GM23338 (cell line): ENCODE results near the gene MYH10. TPM values are rescaled to one million over a fixed set of nuclear protein-coding genes. Genes with fewer than 3 reads are reported as not detected.

Experiments used
- ATAC-seq: fragments of 200-7000 bp; cut with Tn5 transposase; 3 replicates; pipeline ENCODE4 v1.9.1; 2020
- DNase-seq: peaks from one replicate; pipeline ENCODE4 v3.0.0-alpha.2; 2015; ENCODE audit warnings: low spot score
- H2AFZ ChIP-seq: fragments of 200-600 bp; sonication (generic); 2 replicates; pipeline ENCODE4 v1.8.0; 2016; ENCODE audit warnings: antibody characterized with exemption, mild to moderate bottlenecking, moderate library complexity
- H3F3A ChIP-seq: fragments of 200-600 bp; sonication (generic); replicated peaks from 2 replicates; pipeline ENCODE4 v1.8.0; 2017; ENCODE audit warnings: antibody characterized with exemption, mixed run types, low read depth
- H3K27ac ChIP-seq: fragments of 200-600 bp; sonication (generic); 2 replicates; pipeline ENCODE4 v1.6.1; 2016; ENCODE audit warnings: low read depth
- H3K27me3 ChIP-seq: fragments of 200-600 bp; sonication (generic); 2 replicates; pipeline ENCODE4 v1.8.0; 2016; ENCODE audit warnings: mild to moderate bottlenecking, mixed run types, moderate library complexity; ENCODE audit not compliant: insufficient read depth
- H3K36me3 ChIP-seq: fragments of 200-600 bp; sonication (generic); 2 replicates; pipeline ENCODE4 v1.8.0; 2016; ENCODE audit warnings: mild to moderate bottlenecking; ENCODE audit not compliant: insufficient read depth
- H3K4me1 ChIP-seq: fragments of 200-600 bp; sonication (generic); 2 replicates; pipeline ENCODE4 v1.8.0; 2016; ENCODE audit warnings: mild to moderate bottlenecking, moderate library complexity; ENCODE audit not compliant: insufficient read depth
- H3K4me2 ChIP-seq: fragments of 200-600 bp; sonication (generic); 2 replicates; pipeline ENCODE4 v1.7.1; 2017; ENCODE audit warnings: mixed run types
- H3K4me3 ChIP-seq: fragments of 200-600 bp; sonication (generic); 2 replicates; pipeline ENCODE4 v1.6.1; 2016; ENCODE audit warnings: mixed run types
- H3K79me2 ChIP-seq: fragments of 200-600 bp; sonication (generic); replicated peaks from 2 replicates; pipeline ENCODE4 v1.8.0; 2017; ENCODE audit warnings: mild to moderate bottlenecking; ENCODE audit not compliant: insufficient read depth
- H3K9me2 ChIP-seq: fragments of 200-600 bp; sonication (generic); 2 replicates; pipeline ENCODE4 v1.8.0; 2017; ENCODE audit not compliant: insufficient read depth
- H4K20me1 ChIP-seq: fragments of 200-600 bp; sonication (generic); replicated peaks from 2 replicates; pipeline ENCODE4 v1.8.0; 2017; ENCODE audit warnings: mild to moderate bottlenecking; ENCODE audit not compliant: insufficient read depth
- H3K27ac Mint-ChIP-seq: 2 replicates; pipeline ENCODE4 v1.8.0; 2020; ENCODE audit warnings: inconsistent platforms, mild to moderate bottlenecking, moderate library complexity, mixed read lengths
- H3K27me3 Mint-ChIP-seq: 3 replicates; pipeline ENCODE4 v1.8.0; 2022; ENCODE audit warnings: low read depth, mild to moderate bottlenecking, moderate library complexity, mixed read lengths, inconsistent platforms; ENCODE audit not compliant: insufficient read depth, poor library complexity
- H3K36me3 Mint-ChIP-seq: 3 replicates; pipeline ENCODE4 v1.8.0; 2021; ENCODE audit warnings: low read depth, mild to moderate bottlenecking, inconsistent platforms, moderate library complexity, mixed read lengths
- H3K4me1 Mint-ChIP-seq: 3 replicates; pipeline ENCODE4 v1.8.0; 2020; ENCODE audit warnings: mild to moderate bottlenecking, inconsistent platforms, mixed read lengths
- H3K4me3 Mint-ChIP-seq: 3 replicates; pipeline ENCODE4 v1.8.0; 2021; ENCODE audit warnings: moderate library complexity, mild to moderate bottlenecking, inconsistent platforms, mixed read lengths
- H3K9me3 Mint-ChIP-seq: 3 replicates; pipeline ENCODE4 v1.8.0; 2020; ENCODE audit warnings: moderate library complexity, mild to moderate bottlenecking, inconsistent platforms, mixed read lengths
- CREB1 ChIP-seq: fragments of 250-450 bp; sonication (Bioruptor Pico); IDR thresholded peaks from 2 replicates; pipeline ENCODE4 v1.5.0; 2020; ENCODE audit warnings: low read depth, mild to moderate bottlenecking, moderate library complexity
- ETS1 ChIP-seq: IDR thresholded peaks from 2 replicates; pipeline ENCODE4 v1.6.1; 2016; ENCODE audit warnings: antibody characterized with exemption
- EZH2 ChIP-seq: fragments of 200-600 bp; sonication (generic); IDR thresholded peaks from one replicate; pipeline ENCODE4 v1.8.0; 2017; ENCODE audit warnings: antibody characterized with exemption, mild to moderate bottlenecking, low read depth; ENCODE audit not compliant: unreplicated experiment
- EZH2phosphoT487 ChIP-seq: fragments of 200-600 bp; sonication (generic); IDR thresholded peaks from one replicate; pipeline ENCODE4 v1.8.1; 2018; ENCODE audit warnings: antibody characterized with exemption; ENCODE audit not compliant: unreplicated experiment
- JUNB ChIP-seq: IDR thresholded peaks from one replicate; pipeline ENCODE4 v1.6.1; 2016; ENCODE audit warnings: antibody characterized with exemption; ENCODE audit not compliant: unreplicated experiment
- NANOG ChIP-seq: IDR thresholded peaks from 2 replicates; pipeline ENCODE4 v1.6.1; 2016; ENCODE audit warnings: antibody characterized with exemption, borderline replicate concordance
- POLR2AphosphoS5 ChIP-seq: IDR thresholded peaks from 2 replicates; pipeline ENCODE4 v1.6.1; 2016; ENCODE audit warnings: antibody characterized with exemption, low read depth
- STAT1 ChIP-seq: IDR thresholded peaks from one replicate; pipeline ENCODE4 v1.6.1; 2016; ENCODE audit warnings: antibody characterized with exemption; ENCODE audit not compliant: unreplicated experiment
- ZNF114 ChIP-seq: fragments of 250-450 bp; sonication (Bioruptor Pico); IDR thresholded peaks from 2 replicates; pipeline ENCODE4 v1.5.0; 2020; ENCODE audit warnings: mild to moderate bottlenecking, moderate library complexity
- ZNF331 ChIP-seq: fragments of 250-450 bp; sonication (Bioruptor Pico); IDR thresholded peaks from 2 replicates; pipeline ENCODE4 v1.5.0; 2020; ENCODE audit warnings: low read depth, mild to moderate bottlenecking, moderate library complexity
- ZNF462 ChIP-seq: fragments of 250-450 bp; sonication (Bioruptor Pico); IDR thresholded peaks from 2 replicates; pipeline ENCODE4 v1.5.0; 2020; ENCODE audit warnings: mild to moderate bottlenecking, moderate library complexity
- polyA plus RNA-seq: library from polyadenylated mRNA; unstranded; fragments of >200 nt; fragmentation: Nextera tagmentation; extraction: Ambion mirVana; gene quantifications from 2 replicates; pipeline ENCODE4 v1.2.1, GENCODE V29; 2016
- total RNA-seq: library from RNA; depleted of rRNA; stranded (reverse); fragments of >200 nt; shearing (Covaris generic); gene quantifications from 2 replicates; pipeline ENCODE4 v1.2.3, GENCODE V29; 2014
- TF ChIP-seq, protein P1 (sequence below): IDR thresholded peaks from one replicate; pipeline ENCODE4 v1.6.1; 2018; ENCODE audit warnings: antibody characterized with exemption; ENCODE audit not compliant: unreplicated experiment
- TF ChIP-seq, protein P2 (sequence below), 2 experiments: fragments of 200-600 bp in 1 of 2; sonication (generic) in 1 of 2; conservative IDR thresholded peaks; 2 replicates each; pipeline versions ENCODE4 v1.5.1 to v1.6.1; 2016 to 2017; ENCODE audit warnings: antibody characterized with exemption in 2 of 2, low read depth in 2 of 2, mild to moderate bottlenecking in 2 of 2, moderate library complexity in 1 of 2

Gene MYH10
- total and polyA plus RNA-seq, 2 experiments from 2014 or later: 89.5 to 230 TPM

- no peak for ATAC-seq
- TF ChIP-seq EZH2phosphoT487: no peak
- TF ChIP-seq EZH2: no peak
- TF ChIP-seq STAT1: no peak
- no peak for TF ChIP-seq NANOG
- TF ChIP-seq, protein P1, sequence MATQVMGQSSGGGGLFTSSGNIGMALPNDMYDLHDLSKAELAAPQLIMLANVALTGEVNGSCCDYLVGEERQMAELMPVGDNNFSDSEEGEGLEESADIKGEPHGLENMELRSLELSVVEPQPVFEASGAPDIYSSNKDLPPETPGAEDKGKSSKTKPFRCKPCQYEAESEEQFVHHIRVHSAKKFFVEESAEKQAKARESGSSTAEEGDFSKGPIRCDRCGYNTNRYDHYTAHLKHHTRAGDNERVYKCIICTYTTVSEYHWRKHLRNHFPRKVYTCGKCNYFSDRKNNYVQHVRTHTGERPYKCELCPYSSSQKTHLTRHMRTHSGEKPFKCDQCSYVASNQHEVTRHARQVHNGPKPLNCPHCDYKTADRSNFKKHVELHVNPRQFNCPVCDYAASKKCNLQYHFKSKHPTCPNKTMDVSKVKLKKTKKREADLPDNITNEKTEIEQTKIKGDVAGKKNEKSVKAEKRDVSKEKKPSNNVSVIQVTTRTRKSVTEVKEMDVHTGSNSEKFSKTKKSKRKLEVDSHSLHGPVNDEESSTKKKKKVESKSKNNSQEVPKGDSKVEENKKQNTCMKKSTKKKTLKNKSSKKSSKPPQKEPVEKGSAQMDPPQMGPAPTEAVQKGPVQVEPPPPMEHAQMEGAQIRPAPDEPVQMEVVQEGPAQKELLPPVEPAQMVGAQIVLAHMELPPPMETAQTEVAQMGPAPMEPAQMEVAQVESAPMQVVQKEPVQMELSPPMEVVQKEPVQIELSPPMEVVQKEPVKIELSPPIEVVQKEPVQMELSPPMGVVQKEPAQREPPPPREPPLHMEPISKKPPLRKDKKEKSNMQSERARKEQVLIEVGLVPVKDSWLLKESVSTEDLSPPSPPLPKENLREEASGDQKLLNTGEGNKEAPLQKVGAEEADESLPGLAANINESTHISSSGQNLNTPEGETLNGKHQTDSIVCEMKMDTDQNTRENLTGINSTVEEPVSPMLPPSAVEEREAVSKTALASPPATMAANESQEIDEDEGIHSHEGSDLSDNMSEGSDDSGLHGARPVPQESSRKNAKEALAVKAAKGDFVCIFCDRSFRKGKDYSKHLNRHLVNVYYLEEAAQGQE: no peak
- no peak for TF ChIP-seq ZNF331
- no peak for TF ChIP-seq CREB1
- TF ChIP-seq, protein P2, sequence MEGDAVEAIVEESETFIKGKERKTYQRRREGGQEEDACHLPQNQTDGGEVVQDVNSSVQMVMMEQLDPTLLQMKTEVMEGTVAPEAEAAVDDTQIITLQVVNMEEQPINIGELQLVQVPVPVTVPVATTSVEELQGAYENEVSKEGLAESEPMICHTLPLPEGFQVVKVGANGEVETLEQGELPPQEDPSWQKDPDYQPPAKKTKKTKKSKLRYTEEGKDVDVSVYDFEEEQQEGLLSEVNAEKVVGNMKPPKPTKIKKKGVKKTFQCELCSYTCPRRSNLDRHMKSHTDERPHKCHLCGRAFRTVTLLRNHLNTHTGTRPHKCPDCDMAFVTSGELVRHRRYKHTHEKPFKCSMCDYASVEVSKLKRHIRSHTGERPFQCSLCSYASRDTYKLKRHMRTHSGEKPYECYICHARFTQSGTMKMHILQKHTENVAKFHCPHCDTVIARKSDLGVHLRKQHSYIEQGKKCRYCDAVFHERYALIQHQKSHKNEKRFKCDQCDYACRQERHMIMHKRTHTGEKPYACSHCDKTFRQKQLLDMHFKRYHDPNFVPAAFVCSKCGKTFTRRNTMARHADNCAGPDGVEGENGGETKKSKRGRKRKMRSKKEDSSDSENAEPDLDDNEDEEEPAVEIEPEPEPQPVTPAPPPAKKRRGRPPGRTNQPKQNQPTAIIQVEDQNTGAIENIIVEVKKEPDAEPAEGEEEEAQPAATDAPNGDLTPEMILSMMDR (conservative IDR thresholded peaks at IDR 0.05; ENCODE audit: low read depth in 2 of 2): no peak
- TF ChIP-seq ZNF114 (CRISPR knock-in tag): no peak
- no peak for TF ChIP-seq JUNB
- TF ChIP-seq POLR2AphosphoS5: no peak
- no peak for TF ChIP-seq ETS1
- no peak for TF ChIP-seq ZNF462
Measured at GRCh38 chr17:8475227-8475626, 155.3 kb downstream of the MYH10 start.

More at GRCh38 chr17:8475227-8475626, 155.3 kb downstream of the MYH10 start:
- Histone ChIP-seq H3F3A (peaks cover 28% of the 10 kb centered on the region; the same call in 1 of the 2 replicates), H3K27me3 (no peaks in the 10 kb centered on the region), H3K36me3 (peaks cover 47% of the 10 kb centered on the region), H3K9me2 (no peaks in the 10 kb centered on the region), H3K79me2 (no peaks in the 10 kb centered on the region), H3K4me1 (no peaks in the 10 kb centered on the region), H3K27ac (no peak overlapping the region; the same call in 1 of the 2 replicates), H3K4me3 (no peak overlapping the region), H3K4me2 (no peak overlapping the region), H2AFZ (no peak overlapping the region), H4K20me1 (peaks cover 9% of the 10 kb centered on the region)
- Mint-ChIP-seq H3K4me3 (no peak overlapping the region), H3K9me3 (no peaks in the 10 kb centered on the region), H3K27ac (no peak overlapping the region), H3K36me3 (peaks cover 76% of the 10 kb centered on the region), H3K4me1 (no peaks in the 10 kb centered on the region), H3K27me3 (peaks cover 12% of the 10 kb centered on the region)
- no peak for DNase-seq
